ENCODE measurements around the gene KPNA2.

- TF ChIP-seq CTCF (IDR thresholded peaks at IDR 0.05; ENCODE audit: borderline replicate concordance, extremely low read depth, low read length, poor library complexity, severe bottlenecking) (no peak), EZH2 (IDR thresholded peaks at IDR 0.05; ENCODE audit: borderline replicate concordance, low read depth, low read length, severe bottlenecking) (no peak)
Observed at GRCh38 chr17:68053231-68054013, 17.9 kb downstream of the KPNA2 start.
